Measurements from ENCODE around the gene ACRBP. TPM values are rescaled to one million over a fixed set of nuclear protein-coding genes. Genes with fewer than 3 reads are reported as not detected.

Gene ACRBP
- total RNA-seq, 4 donors from 2014 or later: 0.35 to 4.0 (median 3.2) TPM; not detected in 1

GRCh38 chr12:6643569-6644256 is 3.5 kb downstream of the ACRBP start:
- intact Hi-C loops (cut with DNase I): no loop called here
- Histone ChIP-seq H3K4me3 (no peak overlapping the region), H3K36me3 (peaks cover 0 to 10% (median 0%) of the 10 kb centered on the region in 3 donors), H3K27me3 (peaks cover 0 to 3% (median 0%) of the 10 kb centered on the region in 4 donors), H3K27ac (peak overlapping the region in 1 of 4 donors; percentile 33), H3K9me3 (no peaks in the 10 kb centered on the region), H3K4me1 (peaks cover 5 to 27% (median 11%) of the 10 kb centered on the region in 3 donors)
- 56 to 84% methylated on average over 1 to 5 of the region's 6 CpGs for WGBS, 2 donors
- TF ChIP-seq CTCF (IDR thresholded peaks at IDR 0.05) (no peak), POLR2A (IDR thresholded peaks at IDR 0.05) (no peak)
- DNase-seq: no peak

- no peak for TF ChIP-seq POLR2A (IDR thresholded peaks at IDR 0.05)
- no peak for TF ChIP-seq CTCF (IDR thresholded peaks at IDR 0.05)
- Histone ChIP-seq H3K27me3 (peaks cover 0 to 3% (median 0%) of the 10 kb centered on the region in 4 donors), H3K27ac (no peak overlapping the region), H3K4me1 (peaks cover 6 to 37% (median 18%) of the 10 kb centered on the region in 3 donors), H3K4me3 (no peak overlapping the region), H3K36me3 (no peaks in the 10 kb centered on the region), H3K9me3 (no peaks in the 10 kb centered on the region)
- DNase-seq: no peak
- intact Hi-C loops (cut with DNase I): no loop called here
- 50 to 67% methylated on average over 4 of the region's 4 CpGs for WGBS, 2 donors
These were observed 6.1 kb downstream of the ACRBP start for GRCh38 chr12:6641131-6641530.

GRCh38 chr12:6640497-6640896 is 6.7 kb downstream of the ACRBP start:
- peaks cover 0 to 3% (median 0%) of the 10 kb centered on the region in 4 donors for H3K27me3 ChIP-seq
- no peak for DNase-seq

GRCh38 chr12:6639151-6639801 is 8.0 kb downstream of the ACRBP start:
- H3K36me3 ChIP-seq: no peaks in the 10 kb centered on the region
- intact Hi-C loops (cut with DNase I): no loop called here
- H3K4me3 ChIP-seq: no peak overlapping the region
- H3K27ac ChIP-seq: peak overlapping the region in 3 of 4 donors; percentile 17 to 90 (median 44)
- DNase-seq: no peak
- peaks cover 11 to 56% (median 21%) of the 10 kb centered on the region in 3 donors for H3K4me1 ChIP-seq
- peaks cover 0 to 3% (median 0%) of the 10 kb centered on the region in 4 donors for H3K27me3 ChIP-seq
- H3K9me3 ChIP-seq: no peaks in the 10 kb centered on the region
- 72 to 87% methylated on average over 8 to 11 of the region's 11 CpGs for WGBS, 2 donors
- TF ChIP-seq POLR2A (IDR thresholded peaks at IDR 0.05): no peak

More at GRCh38 chr12:6640497-6640896, 6.7 kb downstream of the ACRBP start:
- WGBS, 2 donors: 90 to 97% methylated on average over 4 of the region's 4 CpGs
- intact Hi-C loops (cut with DNase I): no loop called here
- Histone ChIP-seq H3K4me3 (no peak overlapping the region), H3K9me3 (no peaks in the 10 kb centered on the region), H3K4me1 (peaks cover 6 to 43% (median 18%) of the 10 kb centered on the region in 3 donors), H3K36me3 (no peaks in the 10 kb centered on the region), H3K27ac (no peak overlapping the region)
- TF ChIP-seq CTCF (IDR thresholded peaks at IDR 0.05) (no peak), POLR2A (IDR thresholded peaks at IDR 0.05) (no peak)

GRCh38 chr12:6638305-6638704 is 8.9 kb downstream of the ACRBP start:
- Histone ChIP-seq H3K27ac (peak overlapping the region; percentile 4 to 90 (median 30)), H3K4me1 (peaks cover 16 to 65% (median 28%) of the 10 kb centered on the region in 3 donors), H3K36me3 (no peaks in the 10 kb centered on the region), H3K27me3 (peaks cover 0 to 3% (median 0%) of the 10 kb centered on the region in 4 donors), H3K4me3 (no peak overlapping the region), H3K9me3 (no peaks in the 10 kb centered on the region)
- 63 to 64% methylated on average over 7 to 8 of the region's 9 CpGs for WGBS, 2 donors
- no peak for TF ChIP-seq CTCF (IDR thresholded peaks at IDR 0.05)
- TF ChIP-seq POLR2A (IDR thresholded peaks at IDR 0.05): no peak
- DNase-seq: no peak
- intact Hi-C loops (cut with DNase I): no loop called here

Measured in esophagus squamous epithelium (tissue), 5 donors.